K562 (cell line): Measurements from ENCODE around the gene UBN2. TPM values are rescaled to one million over a fixed set of nuclear protein-coding genes. Genes with fewer than 3 reads are reported as not detected.

Source experiments
- ATAC-seq: fragments of 200-7000 bp; cut with Tn5 transposase; 3 replicates; pipeline ENCODE4 v1.9.1; 2020; ENCODE audit warnings: moderate library complexity
- BruUV-seq: library from RNA; stranded (reverse); fragments of 400-500 nt; replicated peaks from 2 replicates; lab custom pipeline; 2021; lab: Mats Ljungman, UMichigan
- CTCF ChIA-PET: fragments of 300-600 bp; formaldehyde crosslinking; extraction: SDS; loops from one replicate; lab custom pipeline; 2021; ENCODE audit warnings: low intra/inter-chr PET ratio; lab: Yijun Ruan, JAX
- POLR2A ChIA-PET: fragments of 300-600, 350-650 bp; sonication (Branson Sonifier 250); formaldehyde crosslinking; extraction: SDS; loops from one replicate; lab custom pipeline; 2021; ENCODE audit warnings: antibody characterized with exemption, inconsistent platforms; lab: Yijun Ruan, JAX
- DNase-seq, 4 experiments: peaks; one replicate each; pipeline versions ENCODE4 v3.0.0 to v3.0.0-alpha.2; 2011 to 2018; ENCODE audit warnings: low spot score in 3 of 4, mixed read lengths in 3 of 4; ENCODE audit errors: extremely low read depth in 1 of 4
- FAIRE-seq: peaks from 2 replicates; lab custom pipeline; 2011; peaks lifted over from hg19 to GRCh38; lab: Jason Lieb, UNC
- H2AFZ ChIP-seq: 2 replicates; pipeline ENCODE4 v1.6.0; 2011; ENCODE audit warnings: low read depth, low read length, control low read depth, inconsistent platforms
- H3K27ac ChIP-seq: fragments of 200-600 bp; 3 replicates; pipeline ENCODE4 v1.8.0; 2011; ENCODE audit warnings: low read depth, mild to moderate bottlenecking, control low read depth, inconsistent platforms, low read length, moderate library complexity, mixed read lengths; ENCODE audit errors: extremely low read depth
- H3K27me3 ChIP-seq, 2 experiments: fragments of 300-600 bp in 1 of 2; 2 replicates in 1 of 2; 3 replicates in 1 of 2; pipeline versions ENCODE4 v1.6.0 to v1.8.0; 2011; ENCODE audit warnings: inconsistent platforms in 2 of 2, low read length in 2 of 2, mild to moderate bottlenecking in 1 of 2, mixed read lengths in 1 of 2, moderate library complexity in 1 of 2; ENCODE audit not compliant: control insufficient read depth in 2 of 2, insufficient read depth in 2 of 2
- H3K36me3 ChIP-seq: fragments of 300-600 bp; 3 replicates; pipeline ENCODE4 v1.8.0; 2011; ENCODE audit warnings: mild to moderate bottlenecking, low read length, inconsistent platforms; ENCODE audit not compliant: control insufficient read depth, insufficient read depth
- H3K4me1 ChIP-seq, 2 experiments: fragments of 200-600 bp in 1 of 2; replicated peaks in 1 of 2; 2 replicates in 1 of 2; 3 replicates in 1 of 2; pipeline versions ENCODE4 v1.5.1 to v1.8.0; 2011; ENCODE audit warnings: inconsistent platforms in 2 of 2, low read length in 2 of 2, mild to moderate bottlenecking in 1 of 2, mixed read lengths in 1 of 2, moderate library complexity in 1 of 2; ENCODE audit not compliant: control insufficient read depth in 2 of 2, insufficient read depth in 2 of 2
- H3K4me2 ChIP-seq: 2 replicates; pipeline ENCODE4 v1.6.1; 2011; ENCODE audit warnings: low read length, control low read depth, inconsistent platforms, mixed read lengths; ENCODE audit not compliant: insufficient read depth
- H3K4me3 ChIP-seq: fragments of 200-600 bp; sonication (generic), shearing (Covaris generic); 2 replicates; pipeline ENCODE4 v1.5.1; 2016; ENCODE audit warnings: control low read depth, inconsistent platforms
- H3K79me2 ChIP-seq: fragments of 200-600 bp; 3 replicates; pipeline ENCODE4 v1.8.0; 2011; ENCODE audit warnings: low read length, inconsistent platforms; ENCODE audit not compliant: control insufficient read depth, insufficient read depth
- H3K9ac ChIP-seq, 2 experiments: 2 replicates each; pipeline versions ENCODE4 v1.6.0 to v1.6.1; 2011; ENCODE audit warnings: low read depth in 2 of 2, low read length in 2 of 2, control low read depth in 1 of 2, inconsistent platforms in 1 of 2, mild to moderate bottlenecking in 1 of 2, mixed read lengths in 1 of 2; ENCODE audit not compliant: insufficient read depth in 1 of 2
- H3K9me1 ChIP-seq: one replicate; pipeline ENCODE4 v1.6.0; 2011; ENCODE audit warnings: inconsistent platforms, mild to moderate bottlenecking, low read length, moderate library complexity; ENCODE audit not compliant: control insufficient read depth, insufficient read depth
- H3K9me3 ChIP-seq: replicated peaks from 2 replicates; pipeline ENCODE4 v1.5.1; 2011; ENCODE audit warnings: low read depth, low read length, inconsistent platforms; ENCODE audit not compliant: control insufficient read depth, insufficient read depth
- H4K20me1 ChIP-seq: replicated peaks from 2 replicates; pipeline ENCODE4 v1.6.1; 2011; ENCODE audit warnings: low read length, inconsistent platforms, mixed read lengths; ENCODE audit not compliant: control insufficient read depth, insufficient read depth
- C11orf30 ChIP-seq: fragments of 450-650 bp; IDR thresholded peaks from 2 replicates; pipeline ENCODE4 v1.6.1; 2016; ENCODE audit warnings: low read depth, mild to moderate bottlenecking
- EHMT2 ChIP-seq: fragments of 450-650 bp; IDR thresholded peaks from 2 replicates; pipeline ENCODE4 v1.6.1; 2018; ENCODE audit warnings: antibody characterized with exemption
- MAFF ChIP-seq: IDR thresholded peaks from 2 replicates; pipeline ENCODE4 v1.6.1; 2012; ENCODE audit warnings: low read length, improper control_type of control experiment
- MAFG ChIP-seq: fragments of 450-650 bp; conservative IDR thresholded peaks from 2 replicates; pipeline ENCODE4 v1.6.1; 2016; ENCODE audit warnings: missing genetic modification characterization, missing compliant biosample characterization
- MAFK ChIP-seq: IDR thresholded peaks from 2 replicates; pipeline ENCODE4 v1.6.1; 2011; ENCODE audit warnings: low read length, improper control_type of control experiment
- NFE2 ChIP-seq: IDR thresholded peaks from 2 replicates; pipeline ENCODE4 v1.6.1; 2014; ENCODE audit warnings: antibody characterized with exemption, low read depth
- NFE2L1 ChIP-seq: fragments of 450-650 bp; IDR thresholded peaks from 2 replicates; pipeline ENCODE4 v1.6.1; 2016; ENCODE audit warnings: missing genetic modification characterization, low read depth, mild to moderate bottlenecking, missing compliant biosample characterization, moderate library complexity, borderline replicate concordance
- SETDB1 ChIP-seq: IDR thresholded peaks from one replicate; pipeline ENCODE4 v1.6.1; 2012; ENCODE audit warnings: low read length, control low read depth, inconsistent platforms
- YY1 ChIP-seq, 3 experiments: IDR thresholded peaks; 2 replicates each; pipeline ENCODE4 v1.6.1; 2011; ENCODE audit warnings: low read length in 2 of 3, mild to moderate bottlenecking in 2 of 3, moderate library complexity in 2 of 3, borderline replicate concordance in 1 of 3, control low read depth in 1 of 3, low read depth in 1 of 3; ENCODE audit not compliant: insufficient read depth in 3 of 3, insufficient replicate concordance in 2 of 3, control insufficient read depth in 1 of 3, insufficient read length in 1 of 3; ENCODE audit errors: extremely low read depth in 1 of 3
- ZNF316 ChIP-seq: fragments of 450-650 bp; IDR thresholded peaks from 2 replicates; pipeline ENCODE4 v1.6.1; 2016
- ZNF639 ChIP-seq, 2 experiments: fragments of 200-800 bp in 1 of 2; sonication (Bioruptor generic) in 1 of 2; sonication (generic) in 1 of 2; formaldehyde crosslinking in 1 of 2; IDR thresholded peaks in 1 of 2; conservative IDR thresholded peaks in 1 of 2; 2 replicates each; pipeline versions ENCODE4 v1.5.0 to v1.6.1; 2016 to 2020; ENCODE audit warnings: missing compliant biosample characterization in 1 of 2, missing genetic modification characterization in 1 of 2, missing genetic modification reagents in 1 of 2
- ZNF764 ChIP-seq: fragments of 250-450 bp; sonication (Bioruptor Pico); IDR thresholded peaks from 2 replicates; pipeline ENCODE4 v1.4.0; 2020; ENCODE audit warnings: low read depth, mild to moderate bottlenecking, moderate library complexity
- WGBS: fragments of 100-300 bp; shearing (Covaris generic); methylation state at CpG from one replicate; pipeline ENCODE4 v1.1.6; 2016; ENCODE audit warnings: low coverage, mixed read lengths; ENCODE audit not compliant: insufficient coverage; ENCODE audit errors: missing lambda C conversion rate; 5-methylcytosine and 5-hydroxymethylcytosine counted together
- in situ Hi-C: fragments of 300-500 bp; cut with MboI; formaldehyde crosslinking; loops from 4 replicates; pipeline ENCODE4 v1.15.0; 2018; ENCODE audit warnings: inconsistent platforms, mixed read lengths
- intact Hi-C: fragments of 100-400 bp; cut with micrococcal nuclease; formaldehyde crosslinking; loops from 2 replicates; pipeline ENCODE4 v1.14.2; 2022
- polyA plus RNA-seq, 8 experiments: library from polyadenylated mRNA; depleted of rRNA in 4 of 8; stranded (reverse) in 5 of 8; unstranded in 3 of 8; fragments of >200 nt; fragmentation: Nextera tagmentation in 2 of 8; fragmentation: Illumina TruSeq in 1 of 8; extraction: Ambion mirVana in 2 of 8; extraction: Trizol in 1 of 8; gene quantifications; 2 replicates each; pipeline versions ENCODE4 v1.2.1 to v1.2.3, GENCODE V29; 2011 to 2014; ENCODE audit warnings: inconsistent platforms in 1 of 8, missing spikeins in 1 of 8
- total RNA-seq, 7 experiments: library from RNA; depleted of rRNA in 6 of 7; stranded (reverse); fragments of >200 nt in 6 of 7; fragmentation: Illumina TruSeq in 2 of 7; extraction: Trizol in 2 of 7; gene quantifications; 2 replicates each; pipeline versions ENCODE4 v1.2.1 to v1.2.3, GENCODE V29; 2011 to 2021; ENCODE audit warnings: low replicate concordance in 1 of 7

Gene UBN2
- total and polyA plus RNA-seq, 9 of the 15 experiments (the other 6 are each of a cell fraction or from before 2014, with no cell fraction given), result 1.2 to 19.5 (median 9.9) TPM

- no peak for DNase-seq
- TF ChIP-seq ZNF764 (CRISPR knock-in tag) (no peak), SETDB1 (no peak), MAFF (peak; percentile 49), NFE2L1 (tag) (0 out of 2 replicates have a peak, but pooled peaks have one; percentile 27), YY1 (IDR thresholded peaks at IDR 0.05; ENCODE audit: borderline replicate concordance in 1 of 3, control insufficient read depth in 1 of 3, extremely low read depth in 1 of 3, insufficient read depth in 3 of 3, insufficient read length in 1 of 3, insufficient replicate concordance in 2 of 3, low read depth in 1 of 3, low read length in 2 of 3) (peak in 1 of 3 experiments; percentile 51), ZNF316 (peak; percentile 52), NFE2 (peak; percentile 75), ZNF639 (CRISPR knock-in tag; conservative IDR thresholded peaks at IDR 0.05 in 1 of 2, IDR thresholded peaks at IDR 0.05 in 1 of 2) (no peak), EHMT2 (peak; percentile 83), MAFG (peak; percentile 53), MAFK (0 out of 2 replicates have a peak, but pooled peaks have one; percentile 36), C11orf30 (peak; percentile 59)
- in situ Hi-C loops (no loop called here), intact Hi-C loops (no loop called here)
- FAIRE-seq, result no peak
- no peak overlapping the region for H3K4me2 ChIP-seq
- CTCF ChIA-PET, result no interaction called here
- H4K20me1 ChIP-seq, result no peaks in the 10 kb centered on the region
- H3K36me3 ChIP-seq, result no peaks in the 10 kb centered on the region
- no peak overlapping the region for H3K4me3 ChIP-seq
- no peaks in the 10 kb centered on the region for H3K9me1 ChIP-seq
- no peaks in the 10 kb centered on the region for H3K4me1 ChIP-seq
- WGBS, result 10% methylated on average over 3 of the region's 3 CpGs
- H3K79me2 ChIP-seq, result no peaks in the 10 kb centered on the region
- BruUV-seq, result no TSS peak
- peak overlapping the region; percentile 26 for H2AFZ ChIP-seq
- H3K9ac ChIP-seq, result no peak overlapping the region
- ATAC-seq, result no peak; the same call in 2 of the 3 replicates
- H3K27me3 ChIP-seq, result no peaks in the 10 kb centered on the region
- peaks cover 11% of the 10 kb centered on the region for H3K9me3 ChIP-seq
- POLR2A ChIA-PET, result no interaction called here
- no peak overlapping the region for H3K27ac ChIP-seq
Observed at GRCh38 chr7:139203992-139204391, 27.0 kb upstream of the UBN2 start.
